IPS-NIHi7 (cell line): Measurements from ENCODE around the gene ZMPSTE24.
"Not testable (repeated sequence)": the region's sequence is repeated elsewhere in the genome, so short reads cannot be mapped to it uniquely, and the experiment has no call there.

Experiments used
- DNase-seq: peaks from one replicate; pipeline ENCODE4 v3.0.0; 2012; ENCODE audit warnings: mixed read lengths; ENCODE audit errors: extremely low spot score

The ZMPSTE24 gene

DNA sequence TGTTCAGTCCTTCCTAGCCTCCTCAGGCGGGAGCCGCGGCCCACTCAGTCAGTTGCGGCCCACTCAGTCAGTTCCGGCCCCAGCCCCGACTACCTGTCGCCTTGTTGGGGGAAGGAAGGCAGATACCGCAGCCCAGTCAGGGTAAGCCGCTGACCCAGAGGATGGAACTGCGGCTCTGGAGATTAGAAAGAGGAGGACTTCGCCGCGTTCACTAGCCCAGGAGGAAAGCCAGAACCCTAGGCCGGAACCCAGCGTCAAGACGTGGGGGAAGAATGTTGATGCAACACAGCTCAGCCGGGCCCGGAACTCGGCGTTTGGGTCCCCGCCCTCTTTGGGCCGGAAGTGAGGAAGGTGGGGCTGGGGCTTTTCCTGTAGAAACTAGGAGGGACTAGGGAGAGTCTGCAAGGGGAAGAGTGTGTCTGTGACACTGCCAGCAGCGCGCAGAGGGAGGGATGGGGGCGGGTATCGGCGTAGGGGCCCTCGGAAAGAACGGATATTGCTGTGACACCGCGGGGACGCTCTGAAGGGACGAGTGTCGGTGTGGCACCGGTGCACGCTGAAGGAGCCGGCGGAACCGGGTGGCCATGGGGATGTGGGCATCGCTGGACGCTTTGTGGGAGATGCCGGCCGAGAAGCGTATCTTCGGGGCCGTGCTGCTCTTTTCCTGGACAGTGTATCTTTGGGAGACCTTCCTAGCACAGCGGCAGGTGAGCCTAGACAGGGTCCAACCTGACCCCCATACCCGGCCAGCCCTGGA lies at the start of gene ZMPSTE24:
Gene ZMPSTE24, plus strand, starts transcription at position 549 of the 757 bp plus-strand sequence. Its CDS starts 36 bp downstream, at position 585.
- DNase-seq: peak; percentile 94

- DNase-seq: no peak
These were observed 47.4 kb upstream of the ZMPSTE24 start for GRCh38 chr1:40210511-40211204.

DNA sequence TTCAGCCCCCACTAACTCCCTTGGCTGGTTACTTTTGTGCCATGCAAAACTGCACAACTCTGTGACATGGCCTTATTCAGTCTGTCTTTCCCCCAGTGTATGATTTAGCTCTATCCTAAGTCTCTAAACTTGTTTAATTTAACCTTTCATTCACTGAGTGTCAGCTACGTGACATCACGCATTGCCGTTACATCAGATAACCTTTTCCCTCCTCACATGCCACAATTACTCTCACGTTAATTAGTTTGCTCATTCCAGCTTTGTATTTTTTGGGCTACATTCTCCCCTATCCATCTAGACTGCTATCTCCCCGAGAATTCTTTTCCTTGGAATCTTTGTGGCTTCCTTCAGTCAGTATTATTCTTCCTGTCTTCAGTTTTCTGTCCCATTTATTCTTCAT lies 39.7 kb upstream of the ZMPSTE24 start:
- DNase-seq: no peak

DNA sequence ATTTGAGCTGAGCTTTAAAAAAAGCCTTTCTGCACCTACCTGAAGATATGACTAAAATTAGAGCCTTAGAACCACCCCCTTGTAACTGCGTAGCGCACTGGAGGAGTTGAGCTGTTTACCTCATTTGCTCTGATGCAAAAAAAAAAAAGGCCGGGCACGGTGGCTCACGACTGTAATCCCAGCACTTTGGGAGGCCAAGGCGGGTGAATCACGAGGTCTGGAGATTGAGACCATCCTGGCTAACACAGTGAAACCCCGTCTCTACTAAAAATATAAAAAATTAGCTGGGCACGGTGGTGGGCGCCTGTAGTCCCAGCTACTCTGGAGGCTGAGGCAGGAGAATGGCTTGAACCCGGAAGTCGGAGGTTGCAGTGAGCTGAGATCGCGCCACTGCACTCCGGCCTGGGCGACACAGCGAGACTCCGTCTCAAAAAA lies 36.5 kb upstream of the ZMPSTE24 start:
- not testable (repeated sequence) for DNase-seq

- no peak for DNase-seq
These were observed 35.9 kb upstream of the ZMPSTE24 start for GRCh38 chr1:40221977-40222772.

DNA sequence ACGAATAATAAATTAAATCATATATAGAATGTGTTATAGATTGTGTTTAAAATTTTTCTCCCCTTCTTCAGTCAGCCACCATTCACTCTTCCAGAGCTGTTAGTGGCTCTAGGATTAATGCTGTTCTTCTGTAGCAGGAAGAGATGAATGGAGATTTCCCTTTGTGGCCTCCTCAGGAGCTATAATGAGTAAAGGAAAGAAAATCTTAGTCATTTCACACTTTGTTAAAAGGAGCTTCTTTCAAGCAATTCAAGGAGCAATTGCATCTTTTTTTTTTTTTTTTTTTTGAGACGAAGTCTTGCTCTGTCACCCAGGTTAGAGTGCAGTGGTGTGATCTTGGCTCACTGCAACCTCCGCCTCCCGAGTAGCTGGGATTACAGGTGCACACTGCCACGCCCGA lies 34.0 kb upstream of the ZMPSTE24 start:
- DNase-seq: no peak

GRCh38 chr1:40226192-40226591 lies 31.8 kb upstream of the ZMPSTE24 start:
- no peak for DNase-seq

GRCh38 chr1:40232444-40232843 lies 25.6 kb upstream of the ZMPSTE24 start:
- no peak for DNase-seq

DNA sequence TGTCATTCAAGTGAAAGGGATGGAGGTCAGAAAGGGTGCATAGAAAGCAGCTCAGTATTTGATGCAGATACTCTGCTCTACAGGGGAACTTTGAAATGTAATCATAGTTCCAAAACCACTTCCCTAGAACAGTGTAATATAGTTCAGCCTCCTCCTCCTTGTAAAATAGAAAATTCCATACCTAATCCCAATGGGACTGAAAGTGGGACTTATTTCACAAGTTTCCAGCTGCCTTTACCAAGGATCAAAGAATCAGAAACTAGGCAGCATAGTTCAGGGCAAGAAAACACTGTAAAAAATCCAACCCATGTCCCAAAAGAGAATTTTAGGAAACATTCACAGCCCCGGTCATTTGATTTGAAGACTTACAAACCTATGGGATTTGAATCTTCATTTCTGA lies 18.4 kb upstream of the ZMPSTE24 start:
- DNase-seq: no peak

DNA sequence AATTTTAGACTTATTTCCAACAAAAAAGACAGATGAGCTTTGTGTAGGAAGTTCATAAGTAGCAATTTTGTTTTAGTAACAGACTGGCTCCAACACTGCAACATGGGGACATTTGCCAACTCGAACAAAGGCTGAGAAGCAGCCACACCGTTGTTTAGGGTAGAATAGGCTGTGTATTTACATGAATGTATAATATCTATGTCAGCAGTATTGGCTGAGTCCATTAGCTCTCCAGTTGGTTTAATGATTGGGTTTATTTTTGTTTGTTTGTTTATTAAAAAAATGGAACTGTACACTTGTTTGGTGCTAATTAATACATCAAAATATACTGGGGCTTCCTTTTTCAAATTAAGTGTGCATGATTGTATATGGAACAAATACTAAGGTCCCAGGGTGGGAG lies 17.6 kb upstream of the ZMPSTE24 start:
- DNase-seq: no peak

GRCh38 chr1:40241362-40241761 lies 16.7 kb upstream of the ZMPSTE24 start:
- DNase-seq: no peak

GRCh38 chr1:40243351-40243750 lies 14.7 kb upstream of the ZMPSTE24 start:
- no peak for DNase-seq

- DNase-seq: no peak
These were observed 13.8 kb upstream of the ZMPSTE24 start for GRCh38 chr1:40244138-40244744.

- DNase-seq: no peak
These were observed 12.3 kb upstream of the ZMPSTE24 start for GRCh38 chr1:40245686-40246085.

DNA sequence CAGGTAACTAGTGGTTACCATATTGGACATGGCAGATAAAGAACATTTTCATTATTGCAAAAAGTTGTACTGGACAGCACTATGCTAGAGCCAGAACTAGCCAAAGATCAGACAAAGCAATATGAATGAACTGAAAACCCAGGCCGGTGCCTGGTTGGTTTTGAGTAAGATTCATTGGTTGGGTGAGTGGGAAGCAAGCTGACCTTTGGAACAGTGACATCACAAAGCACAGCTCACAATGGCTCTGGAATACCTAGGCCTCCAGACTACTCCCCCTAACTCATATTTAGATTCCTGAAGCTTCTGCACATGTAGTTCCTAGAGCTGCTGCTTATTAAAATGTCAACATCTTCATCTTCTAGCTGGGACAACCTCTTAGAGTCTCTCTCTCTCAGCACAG lies 10.4 kb upstream of the ZMPSTE24 start, which contains the start of gene TMCO2:
Gene TMCO2, plus strand, starts transcription at position 283 of the 400 bp plus-strand sequence. Its CDS starts 57 bp downstream, at position 340.
- no peak for DNase-seq

GRCh38 chr1:40248412-40248811 lies 9.6 kb upstream of the ZMPSTE24 start:
- DNase-seq: no peak

DNA sequence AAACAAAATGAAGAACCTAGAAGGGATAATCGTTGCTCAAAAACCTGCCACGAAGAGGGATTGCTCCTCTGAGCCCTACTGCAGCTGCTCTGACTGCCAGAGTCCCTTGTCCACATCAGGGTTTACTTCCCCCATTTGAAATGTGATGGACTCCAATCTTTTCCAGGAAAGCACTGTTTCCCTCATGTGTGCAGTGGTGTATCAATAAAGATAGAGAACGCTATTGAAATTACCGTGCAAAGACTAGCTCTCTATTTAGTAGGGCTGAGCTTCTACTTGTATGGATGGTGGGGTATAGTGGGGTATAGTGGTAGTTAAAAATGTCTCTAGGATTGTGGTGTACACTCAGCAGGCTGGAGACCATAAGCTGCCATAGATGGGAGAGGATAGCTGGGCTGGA lies 6.6 kb upstream of the ZMPSTE24 start:
- DNase-seq: no peak

DNA sequence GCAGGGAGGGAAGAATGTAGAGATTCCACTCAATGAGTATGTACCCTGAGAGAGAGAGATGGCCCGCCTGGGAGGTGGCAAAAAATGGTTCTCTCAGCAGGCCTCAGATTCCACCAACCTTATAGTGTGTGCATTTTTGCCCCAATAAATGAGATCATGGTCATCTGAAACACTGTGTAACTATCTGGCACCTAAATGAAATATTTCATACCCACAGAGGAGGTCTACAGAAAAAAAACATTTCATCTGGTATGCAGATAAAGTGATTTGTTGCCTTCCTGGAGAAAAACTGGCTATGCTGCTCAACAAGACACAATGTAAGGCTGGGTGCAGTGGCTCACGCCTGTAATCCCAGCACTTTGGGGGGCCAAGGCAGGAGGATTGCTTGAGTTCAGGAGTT lies 5.4 kb upstream of the ZMPSTE24 start:
- DNase-seq: no peak

DNA sequence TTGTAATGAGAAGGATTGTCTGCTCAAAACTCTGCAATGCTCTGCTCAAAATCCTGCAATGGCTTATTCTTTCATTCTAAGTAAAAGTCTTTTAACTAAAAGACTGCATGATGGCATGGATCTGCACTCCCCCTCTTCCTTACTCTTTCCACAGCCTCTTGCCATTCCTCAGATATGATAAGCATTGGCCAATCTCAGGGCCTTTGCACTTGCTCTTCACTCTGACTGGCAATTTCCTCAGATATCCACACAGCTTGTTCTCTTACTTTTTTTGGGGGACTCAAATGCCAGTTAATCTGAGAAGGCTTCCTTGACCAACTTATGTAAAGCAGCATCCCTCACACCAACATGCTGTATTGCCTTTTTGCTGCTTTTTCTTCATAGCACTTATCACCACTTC lies 2.8 kb upstream of the ZMPSTE24 start:
- no peak for DNase-seq

- DNase-seq: no peak
These were observed 1.5 kb upstream of the ZMPSTE24 start for GRCh38 chr1:40256401-40257084.

GRCh38 chr1:40257313-40257687 lies 736 bp upstream of the ZMPSTE24 start:
- no peak for DNase-seq
